BJ (cell line): ENCODE measurements around the gene VPS50. TPM values are rescaled to one million over a fixed set of nuclear protein-coding genes. Genes with fewer than 3 reads are reported as not detected.
A peak's percentile ranks its signal among the peaks of the same experiment; 100 is the strongest.

Source experiments
- CTCF ChIA-PET: fragments of 350-600 bp; formaldehyde crosslinking; extraction: SDS; loops from one replicate; lab custom pipeline; 2021; ENCODE audit warnings: antibody characterized with exemption, inconsistent platforms; lab: Yijun Ruan, JAX
- POLR2A ChIA-PET: fragments of 300-600 bp; sonication (Branson Sonifier 250); formaldehyde crosslinking; extraction: SDS; loops from one replicate; lab custom pipeline; 2021; ENCODE audit warnings: antibody characterized with exemption; lab: Charles Lee
- DNase-seq: peaks from one replicate; pipeline ENCODE4 v3.0.0-alpha.2; 2011; ENCODE audit warnings: low read depth
- H3K27me3 ChIP-seq: 2 replicates; pipeline ENCODE4 v1.6.0; 2011; ENCODE audit warnings: low read length; ENCODE audit not compliant: control insufficient read depth, insufficient read depth
- H3K36me3 ChIP-seq: 2 replicates; pipeline ENCODE4 v1.5.1; 2011; ENCODE audit warnings: low read length; ENCODE audit not compliant: control insufficient read depth, insufficient read depth
- H3K4me3 ChIP-seq: 2 replicates; pipeline ENCODE4 v1.5.1; 2011; ENCODE audit warnings: low read depth, mild to moderate bottlenecking, control low read depth, low read length
- polyA plus RNA-seq: library from polyadenylated mRNA; depleted of rRNA; stranded (reverse); fragments of >200 nt; gene quantifications from 2 replicates; pipeline ENCODE4 v1.2.3, GENCODE V29; 2011
- TF ChIP-seq, protein P1 (sequence below): IDR thresholded peaks from 2 replicates; pipeline ENCODE4 v1.5.1; 2011; ENCODE audit warnings: low read depth, mild to moderate bottlenecking, control low read depth, inconsistent platforms, low read length, moderate library complexity; ENCODE audit not compliant: insufficient read depth

The VPS50 gene
- polyA plus RNA-seq, 1 experiment = 10.9 TPM

DNA sequence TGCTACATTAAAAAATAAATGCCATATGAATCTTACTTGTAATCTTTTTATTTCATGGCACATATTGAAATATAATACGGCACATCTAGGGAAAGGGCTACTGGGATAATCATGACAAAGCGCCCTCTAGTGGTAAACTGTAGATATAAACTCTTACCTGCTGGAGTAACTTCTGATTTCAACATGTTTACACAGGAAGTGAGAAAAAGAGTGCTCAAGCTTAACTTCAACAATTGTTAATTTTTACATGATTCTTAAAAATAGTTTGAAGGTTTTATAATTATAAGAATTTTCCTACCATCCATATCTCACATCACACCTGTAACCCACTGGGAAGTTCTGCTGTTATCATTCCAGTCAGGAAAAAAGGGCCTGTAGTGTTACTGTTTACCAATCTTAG lies 3.9 kb upstream of the VPS50 start:
- no peak overlapping the region for H3K4me3 ChIP-seq
- ChIA-PET POLR2A (no interaction called here), CTCF (interaction anchor here (1.0 to 3.7 kb wide), 11 partner anchors 11 to 146 kb away, joined by 3 to 22 read pairs (median 4); no protein-coding TSS in a partner anchor)
- peaks cover 3% of the 10 kb centered on the region; the same call in 1 of the 2 replicates for H3K27me3 ChIP-seq
- no peaks in the 10 kb centered on the region for H3K36me3 ChIP-seq
- TF ChIP-seq, protein P1, sequence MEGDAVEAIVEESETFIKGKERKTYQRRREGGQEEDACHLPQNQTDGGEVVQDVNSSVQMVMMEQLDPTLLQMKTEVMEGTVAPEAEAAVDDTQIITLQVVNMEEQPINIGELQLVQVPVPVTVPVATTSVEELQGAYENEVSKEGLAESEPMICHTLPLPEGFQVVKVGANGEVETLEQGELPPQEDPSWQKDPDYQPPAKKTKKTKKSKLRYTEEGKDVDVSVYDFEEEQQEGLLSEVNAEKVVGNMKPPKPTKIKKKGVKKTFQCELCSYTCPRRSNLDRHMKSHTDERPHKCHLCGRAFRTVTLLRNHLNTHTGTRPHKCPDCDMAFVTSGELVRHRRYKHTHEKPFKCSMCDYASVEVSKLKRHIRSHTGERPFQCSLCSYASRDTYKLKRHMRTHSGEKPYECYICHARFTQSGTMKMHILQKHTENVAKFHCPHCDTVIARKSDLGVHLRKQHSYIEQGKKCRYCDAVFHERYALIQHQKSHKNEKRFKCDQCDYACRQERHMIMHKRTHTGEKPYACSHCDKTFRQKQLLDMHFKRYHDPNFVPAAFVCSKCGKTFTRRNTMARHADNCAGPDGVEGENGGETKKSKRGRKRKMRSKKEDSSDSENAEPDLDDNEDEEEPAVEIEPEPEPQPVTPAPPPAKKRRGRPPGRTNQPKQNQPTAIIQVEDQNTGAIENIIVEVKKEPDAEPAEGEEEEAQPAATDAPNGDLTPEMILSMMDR = peak; percentile 67
- no peak for DNase-seq

DNA sequence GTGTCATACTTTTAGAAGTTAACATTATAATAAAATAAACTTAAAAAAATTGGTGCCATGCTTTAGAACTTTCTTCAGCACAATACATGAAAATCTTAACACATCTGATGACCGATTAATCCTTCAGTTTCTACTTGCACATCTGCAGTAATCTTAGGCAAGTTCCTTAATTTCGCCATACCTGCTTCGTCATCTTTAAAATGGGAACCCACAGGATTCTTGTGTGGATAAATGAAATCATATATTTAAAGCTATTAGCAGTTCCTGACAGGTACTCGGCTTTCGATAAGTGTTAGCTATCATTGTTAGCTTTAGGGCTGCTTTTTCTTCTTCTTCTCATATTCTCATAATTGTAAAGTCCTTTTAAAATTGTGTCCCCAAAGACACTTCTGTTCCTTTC lies 907 bp upstream of the VPS50 start:
- Histone ChIP-seq H3K36me3 (no peaks in the 10 kb centered on the region), H3K27me3 (peaks cover 2% of the 10 kb centered on the region; the same call in 1 of the 2 replicates), H3K4me3 (no peak overlapping the region)
- CTCF ChIA-PET = interaction anchor here (0.7 to 1.9 kb wide), 3 partner anchors 10 to 139 kb away, joined by 3 to 5 read pairs (median 3); no protein-coding TSS in a partner anchor
- DNase-seq = no peak
- POLR2A ChIA-PET = no interaction called here
- TF ChIP-seq, protein P1 = no peak

DNA sequence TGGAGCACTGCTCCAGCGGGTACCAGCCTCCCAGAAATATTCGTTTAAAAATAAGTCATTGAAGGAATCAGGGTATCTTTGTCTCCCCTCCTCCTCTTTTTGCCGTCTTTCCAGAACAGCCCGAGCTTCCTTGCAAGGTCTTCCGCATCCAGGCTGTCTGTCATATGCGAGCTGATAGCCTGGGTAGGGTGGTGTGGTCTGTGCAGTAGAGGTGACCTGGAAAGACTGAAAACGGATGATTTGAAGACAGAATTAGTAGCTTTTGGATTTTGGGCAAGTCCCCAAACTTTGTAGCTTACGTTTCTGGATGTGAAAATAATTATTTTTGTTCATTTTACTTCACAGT lies 480 bp downstream of the VPS50 start:
- ChIA-PET POLR2A (no interaction called here), CTCF (interaction anchor here (0.6 to 1.9 kb wide), 5 partner anchors 9 to 318 kb away, joined by 3 to 15 read pairs (median 5); no protein-coding TSS in a partner anchor)
- peak overlapping the region; percentile 89 for H3K4me3 ChIP-seq
- H3K27me3 ChIP-seq = 0 out of 2 replicates have a peak, but pooled peaks cover 1% of the 10 kb centered on the region
- TF ChIP-seq, protein P1 = no peak
- DNase-seq = no peak
- no peaks in the 10 kb centered on the region for H3K36me3 ChIP-seq

DNA sequence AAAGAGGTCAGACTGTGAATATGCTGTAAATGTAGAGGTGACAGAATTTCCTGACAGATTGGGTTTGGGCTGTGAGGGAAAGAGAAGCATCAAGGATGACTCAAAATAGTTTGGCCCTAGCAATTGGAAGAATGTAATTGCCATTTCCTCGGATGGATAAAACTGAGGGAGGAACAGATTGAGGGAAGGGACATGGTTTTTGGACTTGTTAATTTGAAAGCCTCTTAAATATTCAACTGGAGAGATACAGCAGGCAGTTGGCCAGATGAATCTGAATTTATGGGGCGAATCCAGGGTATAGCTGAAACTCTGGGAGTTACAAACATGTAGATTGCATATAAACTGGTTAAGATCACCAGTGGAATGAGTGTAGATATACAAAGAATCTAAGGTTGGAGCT lies 3.4 kb downstream of the VPS50 start:
- CTCF ChIA-PET = interaction anchor here (1.9 kb wide), 1 partner anchor 315 kb away, joined by 4 read pairs; no protein-coding TSS in a partner anchor
- DNase-seq = no peak
- TF ChIP-seq, protein P1 = no peak
- POLR2A ChIA-PET = no interaction called here
- Histone ChIP-seq H3K36me3 (no peaks in the 10 kb centered on the region), H3K4me3 (no peak overlapping the region), H3K27me3 (no peaks in the 10 kb centered on the region)

DNA sequence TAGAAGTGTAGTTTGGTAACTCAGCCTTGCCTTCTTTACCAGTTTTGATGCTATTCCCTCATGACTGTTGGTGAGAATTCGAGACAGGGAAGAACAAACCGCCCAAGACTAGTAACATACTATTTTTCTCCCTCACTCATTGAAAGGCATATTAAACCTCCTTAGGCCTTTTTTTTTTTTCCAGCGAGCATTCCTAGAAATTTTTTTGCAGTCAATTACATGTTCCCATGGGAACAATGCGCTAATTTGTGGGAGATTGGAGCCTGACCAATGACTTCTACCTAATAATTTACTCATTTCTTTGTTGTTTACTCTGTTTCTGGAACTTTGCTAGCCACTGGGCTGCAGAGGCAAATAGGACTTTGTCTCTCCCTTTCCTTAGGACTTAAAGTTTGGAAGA lies 6.0 kb downstream of the VPS50 start:
- Histone ChIP-seq H3K4me3 (no peak overlapping the region), H3K27me3 (no peaks in the 10 kb centered on the region), H3K36me3 (no peaks in the 10 kb centered on the region)
- POLR2A ChIA-PET = no interaction called here
- no peak for DNase-seq
- TF ChIP-seq, protein P1 = no peak
- CTCF ChIA-PET = no interaction called here
